Tibial artery (tissue), 4 donors: Measurements from ENCODE around the gene SLC25A30.

Experiments
- DNase-seq, 2 donors: peaks; one replicate each; pipeline ENCODE4 v3.0.0-alpha.2; 2019
- H3K27ac ChIP-seq, 2 donors: fragments of 200-600 bp; sonication (generic) in 1 of 2; 1 replicate in 1 of 2; 2 replicates in 1 of 2; pipeline ENCODE4 v1.5.1; 2018 to 2019; ENCODE audit warnings: mild to moderate bottlenecking in 1 of 2
- H3K27me3 ChIP-seq, 2 donors: fragments of 200-600 bp; sonication (generic) in 1 of 2; one replicate each; pipeline versions ENCODE4 v1.5.1 to v1.6.0; 2016 to 2019
- H3K36me3 ChIP-seq, 3 donors: fragments of 200-600 bp; sonication (generic) in 2 of 3; one replicate each; pipeline ENCODE4 v1.5.1; 2016 to 2019; ENCODE audit warnings: mild to moderate bottlenecking in 2 of 3
- H3K4me1 ChIP-seq, 4 donors: fragments of 200-600 bp; sonication (generic) in 2 of 4; 1 replicate in 3 of 4; 2 replicates in 1 of 4; pipeline ENCODE4 v1.5.1; 2016 to 2019
- H3K4me3 ChIP-seq, 2 donors: fragments of 200-600 bp; sonication (generic) in 1 of 2; 1 replicate in 1 of 2; 2 replicates in 1 of 2; pipeline ENCODE4 v1.5.1; 2018 to 2019; ENCODE audit warnings: mild to moderate bottlenecking in 2 of 2
- H3K9me3 ChIP-seq, 3 donors: fragments of 200-600 bp; sonication (generic) in 1 of 3; one replicate each; pipeline ENCODE4 v1.5.1; 2016 to 2019
- CTCF ChIP-seq, 2 experiments: fragments of 200-600 bp in 1 of 2; fragments of 450-650 bp in 1 of 2; IDR thresholded peaks; one replicate each; pipeline ENCODE4 v1.5.1; 2017 to 2019; ENCODE audit warnings: antibody characterized with exemption in 2 of 2, mild to moderate bottlenecking in 1 of 2, moderate library complexity in 1 of 2
- intact Hi-C: fragments of 100-400 bp; cut with DNase I; formaldehyde crosslinking; loops from one replicate; pipeline ENCODE4 v1.15.0; 2023; ENCODE audit warnings: low total_unique reads

SLC25A30 gene

GRCh38 chr13:45406421-45406820 is 11.8 kb downstream of the SLC25A30 start:
- TF ChIP-seq CTCF (IDR thresholded peaks at IDR 0.05), result no peak
- H3K27ac ChIP-seq, result no peak overlapping the region
- DNase-seq, result no peak
- H3K4me1 ChIP-seq, result no peaks in the 10 kb centered on the region
- intact Hi-C loops, result no loop called here
- H3K36me3 ChIP-seq, result peaks cover 28 to 91% (median 59%) of the 10 kb centered on the region in 3 donors
- H3K4me3 ChIP-seq, result no peak overlapping the region
- no peaks in the 10 kb centered on the region for H3K9me3 ChIP-seq
- no peaks in the 10 kb centered on the region for H3K27me3 ChIP-seq

GRCh38 chr13:45403081-45403480 is 15.1 kb downstream of the SLC25A30 start:
- Histone ChIP-seq H3K9me3 (no peaks in the 10 kb centered on the region), H3K27me3 (no peaks in the 10 kb centered on the region), H3K27ac (no peak overlapping the region), H3K4me1 (no peaks in the 10 kb centered on the region), H3K4me3 (no peak overlapping the region), H3K36me3 (peaks cover 25 to 95% (median 71%) of the 10 kb centered on the region in 3 donors)
- no peak for TF ChIP-seq CTCF (IDR thresholded peaks at IDR 0.05)
- DNase-seq, result no peak
- intact Hi-C loops, result no loop called here

GRCh38 chr13:45402641-45403040 is 15.5 kb downstream of the SLC25A30 start:
- H3K36me3 ChIP-seq, result peaks cover 23 to 95% (median 71%) of the 10 kb centered on the region in 3 donors
- TF ChIP-seq CTCF (IDR thresholded peaks at IDR 0.05), result no peak
- no peak for DNase-seq
- H3K27me3 ChIP-seq, result no peaks in the 10 kb centered on the region
- H3K4me1 ChIP-seq, result no peaks in the 10 kb centered on the region
- no peak overlapping the region for H3K4me3 ChIP-seq
- intact Hi-C loops, result no loop called here
- H3K9me3 ChIP-seq, result no peaks in the 10 kb centered on the region
- no peak overlapping the region for H3K27ac ChIP-seq

- Histone ChIP-seq H3K4me3 (no peak overlapping the region), H3K9me3 (no peaks in the 10 kb centered on the region), H3K27ac (no peak overlapping the region), H3K4me1 (no peaks in the 10 kb centered on the region), H3K36me3 (peaks cover 14 to 91% (median 62%) of the 10 kb centered on the region in 3 donors), H3K27me3 (no peaks in the 10 kb centered on the region)
- intact Hi-C loops, result no loop called here
- no peak for DNase-seq
- no peak for TF ChIP-seq CTCF (IDR thresholded peaks at IDR 0.05)
Measured at GRCh38 chr13:45401314-45401713, 16.9 kb downstream of the SLC25A30 start.

- Histone ChIP-seq H3K4me1 (no peaks in the 10 kb centered on the region), H3K9me3 (no peaks in the 10 kb centered on the region), H3K36me3 (peaks cover 5 to 74% (median 50%) of the 10 kb centered on the region in 3 donors), H3K4me3 (no peak overlapping the region), H3K27me3 (no peaks in the 10 kb centered on the region), H3K27ac (no peak overlapping the region)
- no peak for TF ChIP-seq CTCF (IDR thresholded peaks at IDR 0.05)
- intact Hi-C loops, result no loop called here
- no peak for DNase-seq
Measured at GRCh38 chr13:45398877-45399276, 19.3 kb downstream of the SLC25A30 start.

- Histone ChIP-seq H3K27me3 (no peaks in the 10 kb centered on the region), H3K36me3 (peaks cover 5 to 68% (median 50%) of the 10 kb centered on the region in 3 donors), H3K4me1 (no peaks in the 10 kb centered on the region), H3K9me3 (no peaks in the 10 kb centered on the region), H3K4me3 (no peak overlapping the region), H3K27ac (no peak overlapping the region)
- no peak for DNase-seq
- intact Hi-C loops, result no loop called here
- TF ChIP-seq CTCF (IDR thresholded peaks at IDR 0.05), result no peak
Measured at GRCh38 chr13:45396533-45397095, 21.6 kb downstream of the SLC25A30 start.
